Mesodermal cell (in vitro differentiated cells): ENCODE data around the gene ARSH. TPM values are rescaled to one million over a fixed set of nuclear protein-coding genes. Genes with fewer than 3 reads are reported as not detected.
"Not testable (repeated sequence)": the region's sequence is repeated elsewhere in the genome, so short reads cannot be mapped to it uniquely, and the experiment has no call there.

Experiments
- H3K27ac ChIP-seq: 2 replicates; pipeline ENCODE4 v1.7.0; 2013; ENCODE audit warnings: mild to moderate bottlenecking, low read depth, low read length, moderate library complexity; ENCODE audit not compliant: severe bottlenecking
- H3K36me3 ChIP-seq: 2 replicates; pipeline ENCODE4 v1.7.1; 2013; ENCODE audit warnings: mild to moderate bottlenecking, low read length, moderate library complexity; ENCODE audit not compliant: control insufficient read depth, insufficient read depth
- H3K4me1 ChIP-seq: one replicate; pipeline ENCODE4 v1.7.1; 2013; ENCODE audit warnings: mild to moderate bottlenecking, low read length; ENCODE audit not compliant: insufficient read depth, control insufficient read depth, poor library complexity, severe bottlenecking
- H3K4me3 ChIP-seq: 2 replicates; pipeline ENCODE4 v1.7.0; 2013; ENCODE audit warnings: low read length, control low read depth, mild to moderate bottlenecking; ENCODE audit not compliant: insufficient read depth, poor library complexity, severe bottlenecking; ENCODE audit errors: extremely low read depth
- H3K9me3 ChIP-seq: 2 replicates; pipeline ENCODE4 v1.7.1; 2013; ENCODE audit warnings: mild to moderate bottlenecking, low read length, moderate library complexity; ENCODE audit not compliant: control insufficient read depth
- WGBS, 2 experiments: methylation state at CpG; one replicate each; pipeline ENCODE4 v1.1.5; 2013; ENCODE audit warnings: missing lambda C conversion rate in 2 of 2; ENCODE audit not compliant: insufficient coverage in 2 of 2; 5-methylcytosine and 5-hydroxymethylcytosine counted together
- polyA plus RNA-seq, 2 experiments: library from polyadenylated mRNA; stranded (reverse); fragments of 50-300 nt; gene quantifications; one replicate each; pipeline ENCODE4 v1.2.3, GENCODE V29; 2013

ARSH gene, protein sequence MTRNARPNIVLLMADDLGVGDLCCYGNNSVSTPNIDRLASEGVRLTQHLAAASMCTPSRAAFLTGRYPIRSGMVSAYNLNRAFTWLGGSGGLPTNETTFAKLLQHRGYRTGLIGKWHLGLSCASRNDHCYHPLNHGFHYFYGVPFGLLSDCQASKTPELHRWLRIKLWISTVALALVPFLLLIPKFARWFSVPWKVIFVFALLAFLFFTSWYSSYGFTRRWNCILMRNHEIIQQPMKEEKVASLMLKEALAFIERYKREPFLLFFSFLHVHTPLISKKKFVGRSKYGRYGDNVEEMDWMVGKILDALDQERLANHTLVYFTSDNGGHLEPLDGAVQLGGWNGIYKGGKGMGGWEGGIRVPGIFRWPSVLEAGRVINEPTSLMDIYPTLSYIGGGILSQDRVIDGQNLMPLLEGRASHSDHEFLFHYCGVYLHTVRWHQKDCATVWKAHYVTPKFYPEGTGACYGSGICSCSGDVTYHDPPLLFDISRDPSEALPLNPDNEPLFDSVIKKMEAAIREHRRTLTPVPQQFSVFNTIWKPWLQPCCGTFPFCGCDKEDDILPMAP
- polyA plus RNA-seq (2013, experiment 1 of 2), result not detected
- not detected for polyA plus RNA-seq (2013, experiment 2 of 2)

DNA sequence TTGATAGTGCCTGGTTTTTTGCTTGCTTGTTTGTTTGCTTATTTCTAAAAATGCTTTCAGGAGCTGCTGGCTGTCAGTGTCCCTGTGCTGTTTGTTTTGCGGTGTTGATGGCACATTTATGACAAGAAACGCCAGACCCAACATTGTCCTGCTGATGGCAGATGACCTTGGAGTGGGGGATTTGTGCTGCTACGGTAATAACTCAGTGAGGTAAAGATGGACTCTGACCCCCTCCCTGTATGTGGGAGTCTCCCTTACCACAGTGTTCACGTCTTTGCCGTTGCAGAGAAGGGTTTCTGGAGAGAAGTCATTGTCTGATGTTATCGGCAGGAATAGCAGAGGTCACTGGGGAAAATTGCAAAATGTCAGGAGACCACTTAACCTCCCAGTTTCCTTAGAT is at the start of gene ARSH:
ARSH (plus strand) TSS at position 52 of the 400 bp plus-strand sequence; CDS start at position 119, 67 bp downstream.
- H3K4me1 ChIP-seq, result no peaks in the 10 kb centered on the region
- H3K27ac ChIP-seq, result no peak within 1 kb of the TSS
- no peaks in the 10 kb centered on the region for H3K36me3 ChIP-seq
- WGBS, 2 experiments, result 100% methylated on average over 3 of the region's 6 CpGs; no CpG with 5 or more reads in 1 of the 2 experiments
- H3K9me3 ChIP-seq, result no peaks in the 10 kb centered on the region
- no peak within 1 kb of the TSS for H3K4me3 ChIP-seq

DNA sequence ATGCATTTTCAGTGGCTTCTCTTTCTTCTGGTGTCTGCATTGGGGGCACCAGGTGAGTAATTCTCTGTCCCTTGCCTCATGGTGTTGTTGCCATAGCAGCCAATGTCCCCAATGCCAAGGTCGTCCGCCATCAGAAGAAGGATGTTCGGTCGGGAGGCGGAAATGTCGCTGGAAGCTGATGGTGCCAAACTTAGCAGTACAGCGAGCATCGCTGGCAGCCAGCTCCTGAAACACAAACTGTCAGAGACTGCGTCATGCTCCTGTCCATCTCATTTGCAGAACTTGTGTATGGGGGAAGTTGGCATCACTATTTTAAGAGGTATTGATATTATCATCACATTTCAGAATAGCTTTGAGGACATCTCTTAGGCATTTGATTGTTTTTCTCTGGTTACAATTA is 48.1 kb upstream of the ARSH start:
- H3K4me1 ChIP-seq, result peaks cover 13% of the 10 kb centered on the region

GRCh38 chrX:2960861-2961515 is 45.4 kb upstream of the ARSH start:
- peak overlapping the region; percentile 49 for H3K27ac ChIP-seq
- WGBS, 2 experiments, result 56 to 68% methylated on average over 4 to 5 of the region's 14 CpGs
- H3K4me3 ChIP-seq, result no peak overlapping the region
- H3K9me3 ChIP-seq, result no peaks in the 10 kb centered on the region
- peaks cover 4% of the 10 kb centered on the region for H3K36me3 ChIP-seq
- H3K4me1 ChIP-seq, result peaks cover 22% of the 10 kb centered on the region

More for the DNA sequence above, 48.1 kb upstream of the ARSH start:
- peaks cover 4% of the 10 kb centered on the region for H3K36me3 ChIP-seq
- WGBS, 2 experiments, result 90% methylated on average over 2 of the region's 9 CpGs; no CpG with 5 or more reads in 1 of the 2 experiments
- no peaks in the 10 kb centered on the region for H3K9me3 ChIP-seq
- H3K4me3 ChIP-seq, result no peak overlapping the region
- no peak overlapping the region for H3K27ac ChIP-seq

DNA sequence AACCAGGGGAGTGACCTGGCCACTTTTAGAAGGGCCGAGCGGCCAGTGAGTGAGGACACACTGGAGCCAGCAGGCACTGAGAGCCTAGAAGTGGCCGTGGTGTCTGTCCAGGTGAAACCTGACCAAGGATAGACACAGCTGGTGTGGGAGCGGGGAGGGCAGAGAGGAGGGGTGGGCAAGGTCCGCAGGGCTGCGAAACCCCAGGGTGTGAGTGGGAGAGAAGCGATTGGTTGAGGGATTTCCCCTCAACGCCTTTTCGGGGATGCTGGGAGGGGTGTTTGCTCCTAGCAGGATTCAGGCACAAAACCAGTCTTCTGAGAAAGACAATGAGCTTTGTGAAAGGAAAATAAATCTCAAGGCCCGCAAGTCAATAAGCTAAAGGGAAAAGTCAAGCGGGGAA is 44.0 kb upstream of the ARSH start:
- Histone ChIP-seq H3K27ac (peak overlapping the region; percentile 99), H3K4me1 (peaks cover 22% of the 10 kb centered on the region), H3K4me3 (no peak overlapping the region), H3K36me3 (peaks cover 4% of the 10 kb centered on the region), H3K9me3 (no peaks in the 10 kb centered on the region)
- 37 to 64% methylated on average over 5 to 8 of the region's 11 CpGs for WGBS, 2 experiments

- H3K4me3 ChIP-seq, H3K36me3 ChIP-seq, H3K9me3 ChIP-seq: not testable (repeated sequence)
- H3K4me1 ChIP-seq, result peaks cover 30% of the 10 kb centered on the region
- peak overlapping the region; percentile 99 for H3K27ac ChIP-seq
- WGBS, 2 experiments, result no CpG with 5 or more reads among the region's 7 CpGs
Observed at GRCh38 chrX:2963449-2963848, 42.9 kb upstream of the ARSH start.

DNA sequence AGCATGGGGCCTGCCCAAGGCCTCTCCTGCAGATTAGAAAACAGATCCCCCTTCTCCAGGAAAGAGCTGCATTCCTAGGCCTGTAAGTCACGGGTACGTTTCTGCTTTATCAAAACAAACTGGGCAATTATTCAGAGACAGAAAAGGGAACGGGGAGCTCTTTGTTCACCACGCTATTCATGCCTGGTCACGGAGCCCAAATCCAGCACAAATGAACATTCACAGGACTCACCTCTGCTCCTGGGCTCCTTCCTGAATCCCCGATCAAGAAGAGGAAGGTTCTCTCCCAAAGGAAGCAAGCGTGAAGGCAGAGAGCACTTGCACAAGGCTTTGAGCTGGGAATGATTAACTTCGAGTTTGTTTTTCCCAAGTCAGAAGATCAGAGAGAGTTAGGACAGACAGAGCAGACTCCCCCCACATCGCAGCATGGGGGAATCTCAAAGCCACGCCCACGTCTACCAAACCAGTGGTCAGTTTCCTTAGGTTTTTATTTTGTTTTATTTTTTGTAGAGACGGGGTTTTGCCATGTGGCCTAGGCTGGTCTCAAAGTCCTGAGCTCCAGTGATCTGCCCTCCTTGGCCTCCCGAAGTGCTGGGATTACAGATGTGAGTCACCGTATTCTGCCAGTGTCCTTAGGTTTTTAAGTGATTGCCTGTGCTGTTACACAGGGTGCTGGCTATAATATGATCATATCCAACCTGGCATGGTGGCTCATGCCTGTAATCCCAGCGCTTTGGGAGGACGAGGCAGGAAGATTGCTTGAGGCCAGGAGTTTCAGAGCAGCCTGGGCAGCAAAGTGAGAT is 42.2 kb upstream of the ARSH start:
- not testable (repeated sequence) for H3K4me3 ChIP-seq, H3K9me3 ChIP-seq, H3K36me3 ChIP-seq
- peak overlapping the region; percentile 99 for H3K27ac ChIP-seq
- H3K4me1 ChIP-seq, result peaks cover 31% of the 10 kb centered on the region
- 46 to 100% methylated on average over 1 to 3 of the region's 16 CpGs for WGBS, 2 experiments

- Histone ChIP-seq H3K4me1 (peaks cover 31% of the 10 kb centered on the region), H3K4me3 (no peak overlapping the region), H3K9me3 (no peaks in the 10 kb centered on the region), H3K27ac (no peak overlapping the region), H3K36me3 (no peaks in the 10 kb centered on the region)
- WGBS, 2 experiments, result 100% methylated on average over 1 to 2 of the region's 6 CpGs
Observed at GRCh38 chrX:2965965-2966364, 40.4 kb upstream of the ARSH start.

- no CpG with 5 or more reads among the region's 3 CpGs for WGBS, 2 experiments
- Histone ChIP-seq H3K36me3 (no peaks in the 10 kb centered on the region), H3K4me1 (peaks cover 28% of the 10 kb centered on the region), H3K9me3 (no peaks in the 10 kb centered on the region), H3K4me3 (no peak overlapping the region), H3K27ac (no peak overlapping the region)
Observed at GRCh38 chrX:2967012-2967411, 39.3 kb upstream of the ARSH start.

DNA sequence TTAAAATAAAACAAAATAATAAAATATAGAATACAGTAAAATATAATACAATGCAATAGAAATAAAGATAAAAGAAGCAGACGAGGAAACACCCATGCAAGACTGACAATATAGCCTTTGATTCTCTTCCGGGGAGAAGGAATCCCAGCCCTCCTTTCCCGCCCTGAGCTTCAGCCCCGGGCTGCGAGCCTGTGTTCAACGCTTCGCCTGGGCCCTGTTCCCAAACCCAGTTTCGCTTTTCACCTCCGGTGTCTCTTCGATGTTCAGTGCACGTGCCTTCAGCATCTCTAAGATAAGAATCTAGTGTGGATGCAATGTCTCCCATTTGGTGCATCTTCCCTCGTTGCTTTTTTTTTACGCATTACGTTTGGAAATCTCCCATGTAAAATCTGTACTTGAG is 38.8 kb upstream of the ARSH start:
- WGBS, 2 experiments, result 97 to 100% methylated on average over 3 of the region's 14 CpGs
- H3K9me3 ChIP-seq, result no peaks in the 10 kb centered on the region
- no peaks in the 10 kb centered on the region for H3K36me3 ChIP-seq
- peaks cover 24% of the 10 kb centered on the region for H3K4me1 ChIP-seq
- no peak overlapping the region for H3K4me3 ChIP-seq
- peak overlapping the region; percentile 57 for H3K27ac ChIP-seq
